MM.1S (cell line): Measurements from ENCODE around the gene PRR9.

ENCODE experiments used
- DNase-seq: peaks from one replicate; pipeline ENCODE4 v3.0.0-alpha.2; 2015
- H2AFZ ChIP-seq: fragments of 300-600 bp; sonication (generic); 2 replicates; pipeline ENCODE4 v1.6.0; 2016; ENCODE audit warnings: antibody characterized with exemption, low read length
- H3F3A ChIP-seq: fragments of 300-600 bp; sonication (generic); 2 replicates; pipeline ENCODE4 v1.6.1; 2016; ENCODE audit warnings: mild to moderate bottlenecking, antibody characterized with exemption, low read length, moderate library complexity, mixed read lengths; ENCODE audit not compliant: insufficient read depth
- H3K27ac ChIP-seq: fragments of 300-600 bp; sonication (generic); 2 replicates; pipeline ENCODE4 v1.5.1; 2016; ENCODE audit warnings: mild to moderate bottlenecking, low read length
- H3K27me3 ChIP-seq: fragments of 300-600 bp; sonication (generic); replicated peaks from 2 replicates; pipeline ENCODE4 v1.6.0; 2016; ENCODE audit warnings: low read length; ENCODE audit not compliant: insufficient read depth
- H3K36me3 ChIP-seq: fragments of 300-600 bp; sonication (generic); replicated peaks from 2 replicates; pipeline ENCODE4 v1.6.1; 2016; ENCODE audit warnings: mild to moderate bottlenecking, low read length, mixed read lengths; ENCODE audit not compliant: insufficient read depth
- H3K4me1 ChIP-seq: fragments of 300-600 bp; sonication (generic); 2 replicates; pipeline ENCODE4 v1.6.1; 2016; ENCODE audit warnings: low read length, mixed read lengths
- H3K4me2 ChIP-seq: fragments of 300-600 bp; sonication (generic); 2 replicates; pipeline ENCODE4 v1.6.0; 2016; ENCODE audit warnings: low read depth, low read length
- H3K4me3 ChIP-seq: fragments of 300-600 bp; sonication (generic); 2 replicates; pipeline ENCODE4 v1.5.1; 2016; ENCODE audit warnings: low read length, mixed read lengths
- H3K79me2 ChIP-seq: fragments of 300-600 bp; sonication (generic); 2 replicates; pipeline ENCODE4 v1.6.1; 2016; ENCODE audit warnings: mixed run types, low read length, mixed read lengths
- H3K9ac ChIP-seq: fragments of 300-600 bp; sonication (generic); 2 replicates; pipeline ENCODE4 v1.6.1; 2016; ENCODE audit warnings: low read length, mixed read lengths
- H3K9me2 ChIP-seq: fragments of 300-600 bp; sonication (generic); replicated peaks from 2 replicates; pipeline ENCODE4 v1.6.1; 2016; ENCODE audit warnings: mild to moderate bottlenecking, low read length, mixed read lengths; ENCODE audit not compliant: insufficient read depth
- H3K9me3 ChIP-seq: fragments of 300-600 bp; sonication (generic); replicated peaks from 2 replicates; pipeline ENCODE4 v1.6.1; 2016; ENCODE audit warnings: mild to moderate bottlenecking, low read length, mixed read lengths; ENCODE audit not compliant: insufficient read depth
- H4K20me1 ChIP-seq: fragments of 300-600 bp; sonication (generic); 2 replicates; pipeline ENCODE4 v1.6.1; 2016; ENCODE audit warnings: mild to moderate bottlenecking, low read length, moderate library complexity, mixed read lengths; ENCODE audit not compliant: insufficient read depth
- CTCF ChIP-seq: fragments of 300-600 bp; sonication (generic); IDR thresholded peaks from 2 replicates; pipeline ENCODE4 v1.5.1; 2016; ENCODE audit warnings: antibody characterized with exemption, low read length, mixed read lengths
- EZH2 ChIP-seq: fragments of 300-600 bp; sonication (generic); optimal IDR thresholded peaks from 2 replicates; pipeline ENCODE3; 2017; ENCODE audit warnings: low read depth, mild to moderate bottlenecking, antibody characterized with exemption, low read length, mixed read lengths
- EZH2phosphoT487 ChIP-seq: fragments of 300-600 bp; sonication (generic); IDR thresholded peaks from 2 replicates; pipeline ENCODE4 v1.6.1; 2018; ENCODE audit warnings: antibody characterized with exemption, low read length

Gene PRR9

GRCh38 chr1:153262462-153263157, 45.2 kb downstream of the PRR9 start:
- no peak overlapping the region for H3K27ac ChIP-seq
- peak overlapping the region; percentile 80 for H3K4me2 ChIP-seq
- peaks cover 6% of the 10 kb centered on the region; the same call in 1 of the 2 replicates for H3F3A ChIP-seq
- no peak for TF ChIP-seq EZH2
- no peak for TF ChIP-seq CTCF
- no peak for TF ChIP-seq EZH2phosphoT487
- no peaks in the 10 kb centered on the region for H3K36me3 ChIP-seq
- H3K9ac ChIP-seq, result no peak overlapping the region
- no peaks in the 10 kb centered on the region for H3K9me2 ChIP-seq
- no peak overlapping the region for H2AFZ ChIP-seq
- H3K4me1 ChIP-seq, result peaks cover 24% of the 10 kb centered on the region
- no peaks in the 10 kb centered on the region for H4K20me1 ChIP-seq
- peaks cover 13% of the 10 kb centered on the region for H3K27me3 ChIP-seq
- peak overlapping the region; percentile 55 for H3K4me3 ChIP-seq
- no peaks in the 10 kb centered on the region for H3K9me3 ChIP-seq
- no peaks in the 10 kb centered on the region for H3K79me2 ChIP-seq
- peak; percentile 38 for DNase-seq

GRCh38 chr1:153265457-153265856, 48.1 kb downstream of the PRR9 start:
- Histone ChIP-seq H3F3A (peaks cover 4% of the 10 kb centered on the region; the same call in 1 of the 2 replicates), H3K9ac (no peak overlapping the region), H3K9me3 (no peaks in the 10 kb centered on the region), H3K4me1 (peaks cover 19% of the 10 kb centered on the region), H3K79me2 (no peaks in the 10 kb centered on the region), H3K36me3 (no peaks in the 10 kb centered on the region), H3K9me2 (no peaks in the 10 kb centered on the region), H2AFZ (no peak overlapping the region), H3K4me3 (no peak overlapping the region), H4K20me1 (no peaks in the 10 kb centered on the region), H3K27ac (no peak overlapping the region), H3K4me2 (no peak overlapping the region), H3K27me3 (peaks cover 13% of the 10 kb centered on the region)
- DNase-seq, result no peak
- TF ChIP-seq EZH2 (no peak), CTCF (peak; percentile 22; the same call in 1 of the 2 replicates)
